ENCODE results near the gene MTG1. TPM values are rescaled to one million over a fixed set of nuclear protein-coding genes. Genes with fewer than 3 reads are reported as not detected.
A peak's percentile ranks its signal among the peaks of the same experiment; 100 is the strongest.

Gene MTG1, protein sequence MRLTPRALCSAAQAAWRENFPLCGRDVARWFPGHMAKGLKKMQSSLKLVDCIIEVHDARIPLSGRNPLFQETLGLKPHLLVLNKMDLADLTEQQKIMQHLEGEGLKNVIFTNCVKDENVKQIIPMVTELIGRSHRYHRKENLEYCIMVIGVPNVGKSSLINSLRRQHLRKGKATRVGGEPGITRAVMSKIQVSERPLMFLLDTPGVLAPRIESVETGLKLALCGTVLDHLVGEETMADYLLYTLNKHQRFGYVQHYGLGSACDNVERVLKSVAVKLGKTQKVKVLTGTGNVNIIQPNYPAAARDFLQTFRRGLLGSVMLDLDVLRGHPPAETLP
- 38.8 TPM for polyA plus RNA-seq (2012; ENCODE audit: missing spikeins)

DNA sequence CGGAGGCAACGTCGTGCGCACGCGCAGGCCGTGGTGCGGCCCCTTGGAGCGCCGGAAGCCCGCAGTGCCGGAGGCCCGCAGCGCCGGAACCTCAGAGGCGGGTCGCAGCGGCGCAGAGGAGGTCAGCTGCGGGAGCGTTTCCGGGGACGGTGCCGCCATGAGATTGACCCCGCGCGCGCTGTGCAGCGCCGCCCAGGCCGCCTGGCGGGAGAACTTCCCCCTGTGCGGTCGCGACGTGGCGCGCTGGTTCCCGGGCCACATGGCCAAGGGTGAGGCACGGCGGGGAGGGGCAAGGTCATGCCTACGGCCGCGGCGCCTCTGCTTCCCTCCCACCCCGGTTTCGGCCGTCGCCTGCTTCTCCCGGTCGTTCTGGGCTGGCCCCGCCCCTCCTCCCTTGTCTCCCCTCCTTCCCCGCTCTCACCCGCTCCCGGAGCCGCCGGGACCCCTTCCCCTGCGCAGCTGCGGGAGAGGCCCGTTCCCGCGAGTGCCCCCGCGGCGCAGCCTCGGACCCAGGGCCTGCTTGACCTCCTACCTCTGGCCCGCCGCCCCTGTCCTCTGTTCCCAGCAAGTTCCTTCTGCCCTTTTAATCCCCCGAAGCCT is at the start of gene MTG1:
Gene MTG1, plus strand, starts transcription at position 94 of the 600 bp plus-strand sequence. Its CDS starts 64 bp downstream, at position 158.
- FAIRE-seq: no peak
- peak; percentile 91 for DNase-seq (ENCODE audit: insufficient read length)
- TF ChIP-seq TAF1 (IDR thresholded peaks at IDR 0.05; ENCODE audit: borderline replicate concordance, low read depth, low read length) (peak; percentile 74), POLR2A (IDR thresholded peaks at IDR 0.05; ENCODE audit: low read depth, low read length) (peak; percentile 94), POLR2AphosphoS5 (IDR thresholded peaks at IDR 0.05; ENCODE audit: low read depth, low read length) (peak; percentile 96)

DNA sequence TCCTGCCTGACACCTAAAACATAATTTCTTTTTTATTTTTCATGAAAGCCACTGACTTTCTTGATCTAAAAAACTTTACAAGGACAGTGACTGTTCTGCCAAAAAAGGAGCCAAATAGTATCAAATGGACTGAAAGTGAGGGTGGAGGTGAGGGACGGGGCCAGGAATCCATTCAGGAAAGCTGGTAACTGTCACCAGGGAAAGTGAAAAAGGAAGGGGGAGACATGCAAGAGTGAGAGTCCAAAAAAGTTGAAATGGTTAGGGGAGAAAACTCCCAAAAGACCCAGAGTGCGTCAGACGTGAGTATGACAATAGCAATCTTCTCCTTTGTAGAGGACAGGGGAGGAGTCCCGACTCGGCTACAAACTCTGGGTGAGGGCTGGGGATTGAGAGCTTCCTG is 49.7 kb upstream of the MTG1 start:
- TF ChIP-seq TAF1 (IDR thresholded peaks at IDR 0.05; ENCODE audit: borderline replicate concordance, low read depth, low read length): no peak
- TF ChIP-seq POLR2A (IDR thresholded peaks at IDR 0.05; ENCODE audit: low read depth, low read length): no peak
- no peak for TF ChIP-seq POLR2AphosphoS5 (IDR thresholded peaks at IDR 0.05; ENCODE audit: low read depth, low read length)
- FAIRE-seq: no peak
- no peak for DNase-seq (ENCODE audit: insufficient read length)

DNA sequence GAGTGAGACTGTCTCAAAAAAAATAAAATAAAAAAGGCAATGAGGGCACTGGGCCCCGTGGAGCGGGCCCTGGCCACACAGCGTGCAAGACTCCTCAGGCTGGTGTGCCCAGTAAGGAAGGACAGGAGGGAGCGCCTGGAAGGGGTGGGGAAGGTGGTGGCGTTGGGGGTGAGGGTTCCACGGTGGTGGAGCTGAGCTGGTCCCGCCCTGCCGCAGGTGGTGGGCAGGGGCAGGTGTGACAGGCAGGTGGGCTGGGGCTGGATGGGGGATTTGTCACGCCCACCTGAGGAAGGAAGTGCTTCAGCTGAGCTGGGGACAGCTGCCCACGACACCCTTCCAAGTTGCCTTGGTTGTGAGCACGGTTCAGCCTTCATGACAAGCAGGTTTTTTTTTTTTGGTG is 47.5 kb upstream of the MTG1 start:
- DNase-seq (ENCODE audit: insufficient read length): no peak
- TF ChIP-seq TAF1 (IDR thresholded peaks at IDR 0.05; ENCODE audit: borderline replicate concordance, low read depth, low read length) (no peak), POLR2A (IDR thresholded peaks at IDR 0.05; ENCODE audit: low read depth, low read length) (no peak), POLR2AphosphoS5 (IDR thresholded peaks at IDR 0.05; ENCODE audit: low read depth, low read length) (no peak)
- no peak for FAIRE-seq

DNA sequence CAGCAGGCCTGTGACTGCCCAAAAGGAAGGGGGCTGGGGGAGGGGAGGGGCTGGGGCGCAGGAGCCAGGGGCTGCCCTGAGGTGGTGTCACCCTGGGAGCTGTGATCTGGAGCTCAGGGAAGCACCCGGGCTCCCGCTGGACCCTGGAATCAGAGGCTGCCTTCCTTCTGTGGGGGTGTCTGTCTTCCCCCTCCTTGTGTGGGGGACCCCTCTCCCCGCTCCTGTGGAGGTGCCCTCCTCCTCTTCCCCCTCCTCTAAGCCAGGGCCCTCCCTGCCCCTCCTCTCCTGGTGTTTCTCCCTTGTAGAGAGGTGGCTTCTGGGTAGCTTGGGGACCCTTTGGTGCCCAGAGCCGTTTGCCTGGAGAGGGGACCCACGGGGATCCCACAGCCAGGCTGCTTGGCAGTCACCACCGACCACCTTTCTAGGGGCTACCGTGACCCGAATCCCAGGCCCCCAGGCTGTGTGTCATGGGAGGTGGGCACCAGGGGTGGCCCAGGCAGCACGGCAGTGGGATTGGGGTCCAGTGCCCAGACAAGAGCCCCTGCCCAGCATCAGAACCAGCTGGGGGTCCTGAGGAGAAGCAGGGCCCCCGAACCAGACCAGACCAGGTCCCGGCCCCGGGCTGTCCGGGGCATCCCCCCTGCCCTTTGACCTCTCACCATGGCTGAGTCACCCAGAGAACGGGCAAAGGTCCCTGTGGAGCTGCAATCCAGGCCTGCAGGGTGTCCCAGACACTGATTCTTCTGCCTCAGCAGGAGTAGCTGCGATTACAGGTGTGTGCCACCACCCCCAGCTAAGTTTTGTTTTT is 46.0 kb upstream of the MTG1 start:
- FAIRE-seq (no peak), DNase-seq (ENCODE audit: insufficient read length) (no peak)
- TF ChIP-seq POLR2A (IDR thresholded peaks at IDR 0.05; ENCODE audit: low read depth, low read length) (no peak), TAF1 (IDR thresholded peaks at IDR 0.05; ENCODE audit: borderline replicate concordance, low read depth, low read length) (no peak), POLR2AphosphoS5 (IDR thresholded peaks at IDR 0.05; ENCODE audit: low read depth, low read length) (no peak)

DNA sequence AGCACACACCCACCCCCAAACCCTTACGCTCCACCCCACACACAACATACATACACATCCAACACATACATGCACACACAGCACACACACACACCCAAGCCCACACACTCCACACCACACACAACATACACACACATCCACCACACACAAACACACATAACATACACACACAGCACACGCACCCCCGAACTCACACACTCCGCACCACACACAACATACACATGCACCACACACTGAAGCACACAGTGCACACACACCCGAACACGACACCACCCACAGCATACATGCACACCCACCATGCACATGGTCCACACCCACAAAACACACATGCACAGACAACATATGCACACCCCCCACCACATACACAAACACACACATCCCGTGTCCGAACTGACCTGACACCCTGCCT is 44.8 kb upstream of the MTG1 start:
- no peak; the same call in 1 of the 2 replicates for TF ChIP-seq POLR2AphosphoS5 (IDR thresholded peaks at IDR 0.05; ENCODE audit: low read depth, low read length)
- FAIRE-seq (no peak), DNase-seq (ENCODE audit: insufficient read length) (no peak)

DNA sequence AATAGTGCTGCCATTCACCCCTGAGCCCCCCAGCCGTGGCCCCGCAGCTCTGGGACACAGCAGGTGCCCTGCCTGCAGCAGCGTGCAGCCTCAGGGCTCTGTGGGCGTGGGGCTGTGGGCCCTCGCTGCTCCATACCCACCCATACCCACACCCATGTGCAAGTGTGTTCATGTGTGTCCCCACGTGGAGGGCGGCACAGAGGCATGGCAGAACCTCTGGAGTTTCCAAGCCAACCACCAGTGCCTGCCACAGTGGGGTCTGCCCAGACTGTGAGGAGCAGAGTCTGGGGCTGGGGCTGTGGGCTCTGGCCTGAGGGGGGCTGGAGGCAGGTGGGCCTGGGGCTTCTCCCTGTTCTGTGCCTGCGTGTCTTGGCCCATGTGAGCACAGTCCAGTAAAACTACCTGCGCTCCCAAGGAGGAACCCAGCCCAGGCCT is 44.4 kb upstream of the MTG1 start:
- FAIRE-seq: no peak
- no peak for TF ChIP-seq POLR2AphosphoS5 (IDR thresholded peaks at IDR 0.05; ENCODE audit: low read depth, low read length)
- no peak for TF ChIP-seq TAF1 (IDR thresholded peaks at IDR 0.05; ENCODE audit: borderline replicate concordance, low read depth, low read length)
- no peak for TF ChIP-seq POLR2A (IDR thresholded peaks at IDR 0.05; ENCODE audit: low read depth, low read length)

DNA sequence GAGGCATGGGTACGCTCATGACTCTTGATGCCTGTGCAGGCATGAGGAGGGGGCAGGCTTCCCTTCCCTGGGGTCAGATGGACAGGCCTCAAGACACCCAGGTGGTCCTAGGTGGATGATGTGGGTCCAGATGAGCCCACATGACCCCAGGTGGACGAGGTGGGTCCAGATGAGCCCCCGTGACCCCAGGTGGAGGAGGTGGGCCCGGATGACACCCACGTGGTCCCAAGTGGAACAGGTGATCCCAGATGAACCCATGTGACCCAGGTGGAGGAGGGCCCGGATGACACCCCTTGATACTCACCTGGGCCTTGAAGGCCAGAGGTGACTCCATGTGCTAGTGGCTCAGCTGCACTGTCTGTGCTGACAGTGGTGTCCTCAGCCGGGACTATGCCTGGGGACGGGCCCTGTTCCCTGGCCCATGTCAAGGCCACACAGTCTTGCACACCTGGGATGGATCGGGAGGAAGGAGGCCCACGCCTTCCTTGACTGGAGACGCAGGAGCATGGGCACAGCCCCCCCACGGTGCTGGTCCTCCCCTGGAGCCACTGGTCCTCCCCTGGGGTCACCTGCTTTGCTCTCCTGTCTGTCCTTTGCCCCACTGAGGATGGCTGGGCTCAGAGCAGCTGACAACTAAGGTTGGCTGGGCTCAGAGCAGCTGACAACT is 43.5 kb upstream of the MTG1 start:
- no peak for FAIRE-seq
- TF ChIP-seq POLR2A (IDR thresholded peaks at IDR 0.05; ENCODE audit: low read depth, low read length) (no peak), TAF1 (IDR thresholded peaks at IDR 0.05; ENCODE audit: borderline replicate concordance, low read depth, low read length) (no peak), POLR2AphosphoS5 (IDR thresholded peaks at IDR 0.05; ENCODE audit: low read depth, low read length) (peak; percentile 19; the same call in 1 of the 2 replicates)
- DNase-seq (ENCODE audit: insufficient read length): no peak

More for the DNA sequence above, 44.4 kb upstream of the MTG1 start:
- DNase-seq (ENCODE audit: insufficient read length): no peak

DNA sequence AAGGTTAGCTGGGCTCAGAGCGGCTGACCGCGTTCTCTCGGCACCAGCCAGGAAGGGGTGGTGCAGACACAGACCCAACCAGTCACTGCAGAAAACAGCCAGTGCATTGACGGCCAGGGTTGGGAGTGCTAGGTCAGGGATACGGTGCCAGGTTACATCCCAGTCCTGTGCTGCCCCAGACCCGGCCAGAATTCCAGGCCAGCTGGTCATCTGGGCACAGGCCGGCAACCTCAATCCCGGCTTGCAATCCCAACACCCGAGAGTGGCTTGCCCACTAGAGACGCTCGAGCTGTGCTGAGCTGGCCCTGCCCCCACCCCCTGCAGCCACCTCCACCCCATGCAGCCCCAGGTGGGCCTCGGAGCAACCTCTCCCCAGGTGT is 43.0 kb upstream of the MTG1 start:
- no peak for TF ChIP-seq POLR2AphosphoS5 (IDR thresholded peaks at IDR 0.05; ENCODE audit: low read depth, low read length)
- no peak for TF ChIP-seq POLR2A (IDR thresholded peaks at IDR 0.05; ENCODE audit: low read depth, low read length)
- no peak for TF ChIP-seq TAF1 (IDR thresholded peaks at IDR 0.05; ENCODE audit: borderline replicate concordance, low read depth, low read length)
- DNase-seq (ENCODE audit: insufficient read length) (no peak), FAIRE-seq (no peak)

DNA sequence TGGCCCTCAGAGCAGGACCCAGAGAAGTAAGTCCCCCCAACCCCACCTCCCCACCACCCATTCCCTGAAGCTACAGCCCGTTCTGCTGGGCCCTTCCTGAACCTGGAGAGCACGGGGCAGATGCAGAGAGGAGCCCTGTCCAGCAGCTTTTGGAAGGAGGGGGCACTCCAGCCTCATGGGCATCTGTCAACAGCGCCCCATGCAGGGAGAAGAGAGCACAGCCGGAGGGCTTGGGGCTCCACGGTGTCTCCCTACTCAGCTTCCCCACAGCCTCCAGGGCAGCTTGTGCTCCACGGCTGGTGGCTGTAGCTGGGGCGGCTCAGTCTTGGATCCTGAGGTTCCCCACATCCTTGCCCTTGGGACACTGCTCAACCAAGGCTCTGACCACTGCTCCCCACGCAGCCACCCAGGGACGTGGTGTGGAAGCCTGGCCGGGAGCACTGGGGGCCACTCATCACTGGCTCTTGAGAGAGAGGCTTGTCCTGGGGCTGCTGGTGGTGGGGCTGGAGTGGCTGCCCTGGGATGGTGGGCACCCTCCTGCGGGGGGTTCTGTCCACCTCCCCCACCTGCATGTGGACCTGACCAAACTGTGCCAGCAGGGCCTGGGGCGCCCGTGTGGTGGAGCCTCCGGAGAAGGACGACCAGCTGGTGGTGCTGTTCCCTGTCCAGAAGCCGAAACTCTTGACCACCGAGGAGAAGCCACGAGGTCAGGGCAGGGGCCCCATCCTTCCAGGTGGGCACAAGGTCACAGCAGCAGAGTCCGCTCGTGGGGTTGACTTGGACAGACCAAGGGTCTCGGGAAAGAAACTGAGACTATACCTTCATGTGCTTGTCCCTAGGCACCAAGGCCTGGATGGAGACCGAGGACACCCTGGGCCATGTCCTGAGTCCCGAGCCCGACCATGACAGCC is 42.3 kb upstream of the MTG1 start:
- TF ChIP-seq POLR2A (IDR thresholded peaks at IDR 0.05; ENCODE audit: low read depth, low read length) (no peak), POLR2AphosphoS5 (IDR thresholded peaks at IDR 0.05; ENCODE audit: low read depth, low read length) (no peak), TAF1 (IDR thresholded peaks at IDR 0.05; ENCODE audit: borderline replicate concordance, low read depth, low read length) (no peak)
- no peak for DNase-seq (ENCODE audit: insufficient read length)
- no peak for FAIRE-seq

DNA sequence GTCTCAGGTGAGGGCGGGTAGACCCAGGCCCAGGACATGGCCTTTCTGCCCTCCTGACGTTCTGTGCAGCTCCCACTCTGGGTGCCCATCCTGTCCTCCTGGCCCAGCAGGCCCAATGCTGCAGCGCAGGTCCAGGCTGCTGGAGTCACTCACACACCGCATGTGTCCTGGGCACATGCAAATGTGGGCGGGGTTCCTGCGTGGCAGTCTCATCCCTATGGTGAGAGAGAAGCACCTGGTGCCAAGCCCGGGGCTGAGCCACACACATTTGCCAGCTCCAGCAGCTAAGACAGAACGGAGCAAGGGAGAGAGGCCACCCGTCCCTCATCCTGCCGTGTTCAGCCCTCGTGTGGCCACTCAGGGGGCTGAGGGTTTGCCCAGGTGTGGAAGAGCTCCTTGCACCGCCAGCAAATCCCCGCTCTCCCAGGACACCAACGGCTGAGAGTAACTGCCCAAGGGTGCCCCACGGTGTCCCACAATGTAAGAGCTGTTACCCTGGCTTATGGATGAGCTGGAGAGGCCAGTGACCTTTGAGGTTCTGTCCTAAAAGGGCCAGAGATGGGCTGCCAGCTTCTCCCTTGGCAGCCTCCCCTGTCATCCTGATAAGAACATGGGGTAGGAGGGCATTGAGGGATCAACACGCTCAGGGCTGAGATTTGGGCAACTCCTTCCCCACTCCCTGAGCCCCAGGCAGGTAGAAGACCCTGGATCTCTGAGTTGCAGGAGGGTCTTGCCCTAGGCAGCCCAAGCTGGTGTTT is 40.6 kb upstream of the MTG1 start:
- no peak for DNase-seq (ENCODE audit: insufficient read length)
- TF ChIP-seq POLR2A (IDR thresholded peaks at IDR 0.05; ENCODE audit: low read depth, low read length) (peak; percentile 38; the same call in 1 of the 2 replicates), POLR2AphosphoS5 (IDR thresholded peaks at IDR 0.05; ENCODE audit: low read depth, low read length) (no peak)
- no peak for FAIRE-seq

Data from GM12892 (cell line).